Stimulated activated CD4-positive, alpha-beta T cell treated with anti-CD3 and anti-CD28 coated beads, Interleukin-2, amount 100 ng/mL, for 4 hours (primary cell): ENCODE data around the gene ISM2.

ENCODE experiments used
- DNase-seq: peaks from one replicate; pipeline ENCODE4 v3.0.0-alpha.2; 2020; ENCODE audit warnings: low read depth

The ISM2 gene

DNA sequence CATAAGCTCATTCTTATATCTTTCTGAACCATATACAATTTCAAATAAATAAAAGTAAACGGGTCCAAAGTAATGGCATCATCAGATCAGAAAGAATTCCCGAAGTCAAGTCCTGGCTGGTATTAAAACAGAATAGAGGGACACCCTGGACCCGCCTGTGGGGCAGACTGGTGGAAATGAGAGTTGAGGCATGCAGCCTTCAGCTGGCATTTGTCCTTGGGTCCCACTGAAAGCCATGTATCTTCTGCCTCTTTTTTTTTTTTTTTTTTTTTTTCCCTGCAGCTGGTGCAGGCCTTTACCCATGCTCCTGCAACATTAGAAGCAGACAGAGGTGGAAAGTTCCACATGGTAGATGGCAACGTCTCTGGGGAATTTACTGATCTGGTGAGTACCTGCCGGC is 30.8 kb downstream of the ISM2 start:
- DNase-seq: no peak

DNA sequence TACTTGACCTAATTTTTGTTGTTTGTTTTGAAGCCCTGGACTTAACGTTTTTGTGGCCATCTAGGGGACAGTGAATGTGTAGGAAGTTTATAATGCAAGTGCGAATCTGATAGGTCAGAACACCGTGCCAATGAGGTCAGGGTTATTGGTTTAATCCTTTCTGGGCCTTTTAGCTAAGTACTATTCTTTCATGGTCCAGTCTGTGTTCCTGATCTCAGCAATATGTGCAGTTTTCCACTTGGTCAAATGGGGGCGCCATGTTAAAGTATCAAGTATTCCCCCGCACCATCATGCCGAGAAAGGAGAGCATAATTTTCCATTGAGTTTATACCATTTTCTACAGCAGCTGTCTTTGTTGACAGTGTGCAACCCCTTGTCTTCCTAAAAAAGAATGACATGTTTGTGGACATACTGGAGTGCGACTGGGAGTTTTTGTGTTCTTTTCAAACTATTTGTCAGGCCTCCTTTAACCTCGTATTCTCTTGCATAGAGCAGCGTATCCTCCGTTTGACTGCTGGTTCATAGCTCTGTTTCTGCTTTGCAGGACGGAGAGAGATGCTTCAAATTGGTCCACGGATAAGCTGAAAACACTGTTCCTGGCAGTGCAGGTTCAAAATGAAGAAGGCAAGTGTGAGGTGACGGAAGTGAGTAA is 39.4 kb downstream of the ISM2 start:
- DNase-seq: peak; percentile 46

DNA sequence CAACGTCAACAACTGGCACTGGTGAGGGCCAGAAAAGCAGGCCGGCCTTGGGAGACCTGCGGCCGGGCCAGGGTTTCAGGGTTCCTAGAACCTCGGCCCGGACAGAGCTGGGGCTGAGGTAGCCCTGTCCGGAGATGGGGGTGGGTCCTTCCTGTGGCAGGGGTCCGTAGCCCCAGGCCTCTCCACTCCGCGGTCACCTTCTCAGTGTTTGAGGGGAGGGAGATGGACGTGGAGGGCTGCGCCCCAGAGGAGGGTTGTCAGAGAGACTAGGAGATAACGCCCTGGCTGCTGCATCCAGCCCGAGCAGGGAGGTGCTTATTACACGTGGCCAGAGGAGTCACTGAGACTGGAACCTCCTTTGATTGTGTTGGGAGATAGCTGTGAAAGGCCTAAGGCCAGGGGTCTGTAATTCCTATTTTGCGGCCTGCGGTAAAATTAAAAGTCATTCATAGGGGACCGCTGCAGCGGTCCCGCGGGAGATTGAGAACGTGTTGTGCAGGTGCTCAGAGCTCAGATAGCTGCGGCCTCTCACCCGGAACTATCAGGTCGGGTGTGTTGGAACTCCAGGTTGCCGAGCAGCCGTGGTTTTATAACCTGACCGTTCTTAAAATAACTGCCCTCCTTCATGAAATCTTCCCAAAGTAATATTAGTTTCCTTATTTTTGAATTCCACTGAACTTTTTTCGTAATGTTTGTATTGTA is 40.2 kb downstream of the ISM2 start:
- DNase-seq: no peak

DNA sequence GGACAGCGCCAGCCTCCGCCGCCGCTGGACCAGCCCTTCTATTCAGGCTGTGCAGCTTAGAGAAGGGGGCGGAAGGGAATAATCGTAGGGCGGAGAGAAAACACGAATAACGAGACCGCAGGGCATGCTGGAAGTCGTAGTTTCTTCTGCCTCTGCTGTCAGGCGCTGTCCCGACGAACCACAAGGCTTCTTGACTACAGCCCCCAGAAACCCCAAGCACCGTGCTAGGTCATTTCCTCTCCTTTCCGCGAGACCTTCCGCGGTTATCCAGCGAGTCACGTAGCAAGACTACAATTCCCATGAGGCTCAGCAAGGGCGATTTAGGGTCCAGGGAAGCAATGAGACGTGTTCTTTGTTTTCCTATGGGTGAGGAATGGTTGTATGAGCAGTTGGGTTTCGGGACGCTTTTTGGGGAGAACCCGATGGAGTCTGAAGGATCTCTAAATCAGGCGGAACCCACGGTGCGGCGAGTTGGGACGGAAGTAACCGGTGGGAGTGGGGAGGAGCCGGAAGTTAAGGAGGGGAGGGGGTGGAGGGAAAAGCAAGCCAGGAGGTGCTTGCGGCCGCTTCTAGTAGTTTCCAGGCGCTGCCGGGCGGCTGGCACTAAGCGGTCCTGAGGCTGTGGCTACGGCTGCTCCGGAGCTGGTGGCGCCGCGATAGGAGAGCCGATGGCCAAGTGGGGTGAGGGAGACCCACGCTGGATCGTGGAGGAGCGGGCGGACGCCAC is 40.9 kb downstream of the ISM2 start, which contains the start of the genes AHSA1 and VIPAS39:
AHSA1 (plus strand) TSS at position 572 of the 727 bp plus-strand sequence; CDS start at position 669, 97 bp downstream.
VIPAS39 (minus strand) TSS at position 80 of the 727 bp plus-strand sequence. CDS start 3,499 bp downstream, outside the sequence.
- DNase-seq: peak; percentile 93

DNA sequence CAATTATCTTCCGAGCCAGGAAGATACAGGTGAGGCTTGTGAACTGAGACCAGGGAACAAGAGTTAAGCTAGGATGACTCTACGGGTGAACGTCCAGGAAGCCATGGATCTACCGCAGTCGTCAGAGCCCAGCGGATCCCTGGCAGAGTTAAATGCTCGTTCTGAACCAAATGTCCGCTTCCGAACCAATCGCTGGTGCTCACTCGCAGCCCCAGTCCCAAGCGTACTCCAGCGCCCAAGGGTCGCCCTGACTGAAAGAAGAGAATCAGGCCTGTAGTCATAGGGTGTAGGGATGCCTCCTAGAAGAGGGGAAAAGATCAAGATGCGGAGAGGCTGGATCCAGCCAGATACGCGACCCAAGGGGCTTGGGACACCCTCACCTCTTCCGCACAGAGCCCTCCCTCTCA is 41.5 kb downstream of the ISM2 start:
- no peak for DNase-seq

DNA sequence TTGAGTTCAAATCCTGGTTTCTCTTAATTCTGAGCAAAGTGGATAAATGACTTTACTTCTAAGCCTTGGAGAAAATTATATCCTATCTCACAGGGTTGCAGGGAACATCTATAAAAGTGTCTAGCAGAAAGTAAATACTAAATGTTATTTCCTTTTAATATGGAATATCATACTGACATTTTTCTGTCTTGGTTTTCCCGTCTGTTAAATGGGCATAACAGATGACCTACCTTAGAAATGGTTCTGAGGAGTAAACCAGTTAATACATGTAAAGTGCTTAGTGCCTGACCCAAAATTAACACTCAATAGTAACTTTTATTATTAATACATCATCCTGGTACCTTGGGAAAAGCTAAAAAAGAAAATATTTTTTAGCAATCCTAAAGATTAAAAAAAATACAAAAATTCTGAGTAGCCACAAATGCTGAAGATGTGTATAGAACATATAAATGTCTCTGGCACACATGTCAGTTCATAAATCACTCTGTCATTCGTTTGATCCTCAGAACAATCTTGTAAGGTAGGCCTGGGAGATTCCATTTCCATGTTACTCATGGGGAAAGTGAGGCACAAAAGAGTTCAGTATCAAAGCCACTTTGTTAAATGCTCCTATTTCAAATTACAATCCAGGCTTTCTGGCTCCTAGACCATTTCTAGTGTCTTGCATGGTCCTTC is 42.5 kb downstream of the ISM2 start:
- DNase-seq: no peak

DNA sequence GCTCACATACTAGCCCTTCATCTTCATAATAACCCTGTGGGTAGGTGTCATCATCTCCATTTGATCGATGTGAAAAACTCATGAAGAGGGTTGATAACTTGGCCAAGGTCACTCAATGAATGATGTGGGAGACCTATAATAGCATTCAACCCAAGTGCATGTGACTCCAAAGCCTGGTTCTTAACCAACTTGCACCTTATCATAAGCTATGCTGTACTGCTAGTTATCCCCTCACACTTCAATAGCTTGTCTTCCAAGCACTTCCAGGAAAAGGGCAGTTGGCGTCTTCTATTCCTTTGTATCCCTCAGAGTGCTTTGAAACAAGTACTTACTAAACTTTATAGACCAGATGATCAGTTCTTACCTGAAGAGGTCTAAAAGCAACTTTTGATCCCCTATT is 56.4 kb downstream of the ISM2 start:
- no peak for DNase-seq

DNA sequence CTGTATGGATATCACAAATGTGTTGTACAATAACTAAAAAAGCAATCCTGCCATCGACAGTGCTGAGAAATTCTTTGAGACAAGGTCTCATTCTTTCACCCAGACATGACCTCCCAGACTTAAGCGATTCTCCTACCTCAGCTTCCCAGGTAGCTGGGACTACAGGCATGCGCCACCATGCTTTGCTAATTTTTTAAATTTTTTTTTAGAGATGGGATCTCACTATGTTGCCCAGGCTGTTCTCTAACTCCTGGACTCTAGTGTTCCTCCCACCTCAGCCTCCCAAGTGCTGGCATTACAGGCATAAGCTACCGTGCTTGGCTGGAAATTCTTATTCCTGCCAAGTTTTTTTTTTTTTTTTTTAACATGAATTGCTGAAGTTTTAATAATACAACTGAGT is 58.8 kb downstream of the ISM2 start:
- no peak for DNase-seq

DNA sequence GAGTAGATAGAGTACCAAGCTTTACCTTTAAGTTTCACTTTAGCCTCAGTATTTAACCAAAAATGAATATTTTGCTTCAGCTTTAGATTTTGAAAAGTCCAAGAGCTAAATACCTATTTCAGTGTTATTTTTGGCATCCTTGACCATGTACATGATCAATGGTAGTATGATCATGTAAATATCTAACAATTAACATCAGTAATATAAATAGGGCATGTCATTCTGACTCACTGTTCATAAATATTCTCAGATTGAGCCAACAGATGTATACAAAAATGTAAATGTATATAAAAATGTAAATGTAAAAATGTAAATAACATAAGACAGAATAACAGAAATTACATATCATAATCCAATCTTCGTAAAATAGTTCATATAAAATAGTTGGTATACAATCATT is 60.0 kb downstream of the ISM2 start:
- no peak for DNase-seq

DNA sequence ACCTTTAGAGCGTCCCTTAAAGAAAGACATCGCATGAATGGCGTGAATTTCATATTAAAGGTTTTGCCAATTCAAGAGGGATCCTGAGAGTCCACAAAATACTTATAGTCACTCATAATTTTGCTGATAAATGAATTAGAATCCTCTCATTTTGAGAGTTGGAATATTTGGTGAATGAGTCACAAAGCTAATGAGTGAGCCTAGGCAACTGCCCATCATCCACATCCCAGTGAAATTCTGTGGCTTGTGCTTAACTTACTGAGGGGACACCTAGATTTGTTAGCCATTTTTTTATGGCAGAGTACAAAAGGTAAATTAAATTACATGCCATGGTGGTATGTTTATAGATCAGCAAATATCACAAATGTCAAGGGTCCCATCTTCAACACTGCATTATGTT is 62.6 kb downstream of the ISM2 start:
- no peak for DNase-seq

DNA sequence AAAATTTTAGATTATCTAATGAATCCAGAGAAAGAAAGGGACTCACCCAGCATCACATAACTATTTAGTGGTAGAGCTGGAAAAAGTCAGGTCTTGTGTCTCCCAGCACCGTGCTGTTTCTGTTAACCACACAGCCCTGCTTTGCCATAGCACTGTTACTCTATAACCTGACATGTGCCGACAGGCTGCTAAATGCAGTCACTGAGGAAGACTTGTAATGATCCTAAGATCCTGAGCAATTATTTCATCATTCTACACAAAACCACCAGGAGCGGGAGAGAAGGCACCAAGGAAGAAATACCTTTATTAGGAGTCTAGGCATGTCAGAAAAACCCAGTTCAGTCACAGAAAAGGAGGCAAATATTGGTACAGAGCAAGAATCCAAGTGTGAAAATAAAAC is 72.2 kb downstream of the ISM2 start:
- no peak for DNase-seq

DNA sequence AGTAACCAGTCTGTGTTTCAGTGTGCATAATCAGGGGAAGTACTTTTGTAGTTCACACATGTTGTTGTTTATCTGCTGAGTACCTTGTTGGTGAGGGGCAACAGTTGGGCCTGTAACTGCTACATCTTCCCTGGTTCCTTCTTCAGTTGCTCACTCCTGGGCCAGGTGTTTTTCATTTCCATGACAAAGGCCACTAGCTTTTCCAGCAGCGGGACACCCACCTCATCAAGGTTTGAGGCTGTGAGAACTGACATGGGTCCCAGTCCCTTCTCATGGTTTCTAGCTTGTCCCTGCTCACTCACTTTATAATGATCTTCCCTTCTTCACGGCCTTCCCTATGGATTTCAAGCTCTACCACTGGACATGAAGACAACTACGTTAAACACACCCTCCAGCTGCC is 73.8 kb downstream of the ISM2 start:
- no peak for DNase-seq
